ENCODE data around the gene NRL.
"Not testable (repeated sequence)": the region's sequence is repeated elsewhere in the genome, so short reads cannot be mapped to it uniquely, and the experiment has no call there.

The NRL gene

DNA sequence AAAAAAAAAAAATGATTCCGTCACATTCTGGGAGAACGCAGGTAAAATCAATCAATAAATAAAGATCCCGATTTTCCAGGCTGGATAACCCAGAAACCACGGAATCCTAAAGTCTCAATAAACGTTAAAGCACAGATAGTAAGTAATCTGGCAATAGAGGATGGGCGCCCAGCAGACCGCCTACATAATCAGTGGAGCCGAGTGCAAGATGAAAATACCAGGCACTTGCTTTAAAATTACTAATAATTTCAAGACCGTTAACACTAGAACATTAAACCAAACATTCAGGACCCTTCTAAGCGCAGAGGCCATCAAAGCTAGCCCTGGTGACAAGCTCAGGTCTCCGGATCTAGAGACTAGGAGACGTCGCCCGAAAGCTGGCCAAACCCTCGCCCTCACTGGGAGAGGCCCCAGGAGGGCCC is 1.4 kb downstream of the NRL start:
- peaks cover 21% of the 10 kb centered on the region for H3K36me3 ChIP-seq
- TF ChIP-seq CTCF (IDR thresholded peaks at IDR 0.05; ENCODE audit: low read depth, low read length): no peak
- H3K27ac ChIP-seq: peak overlapping the region; percentile 97
- no peaks in the 10 kb centered on the region for H3K27me3 ChIP-seq (ENCODE audit: insufficient read depth, low read depth, severe bottlenecking)
- peak overlapping the region; percentile 72 for H3K4me3 ChIP-seq (ENCODE audit: low read depth, low read length)
- no peaks in the 10 kb centered on the region for H3K9me3 ChIP-seq (ENCODE audit: severe bottlenecking)
- no peak for DNase-seq

DNA sequence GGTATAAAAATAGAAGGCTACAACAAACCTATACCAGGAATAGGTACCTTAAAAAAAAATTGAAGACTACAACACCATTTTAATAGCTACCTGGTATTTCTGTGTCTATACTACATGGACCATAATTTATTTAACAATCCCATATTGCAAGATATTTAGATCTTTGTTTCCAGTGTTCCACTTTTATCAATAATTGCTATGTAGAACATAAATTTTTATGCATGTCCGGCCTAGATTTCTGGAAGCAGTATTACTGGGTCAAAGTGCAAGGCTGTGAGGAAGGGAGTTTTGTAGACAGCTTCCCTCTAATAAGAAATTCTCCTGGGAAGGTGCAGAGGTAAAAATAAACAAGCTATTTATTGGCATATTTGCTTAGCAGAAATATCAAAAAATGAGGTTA is 4.2 kb downstream of the NRL start:
- H3K4me3 ChIP-seq (ENCODE audit: low read depth, low read length): no peak overlapping the region
- no peaks in the 10 kb centered on the region for H3K27me3 ChIP-seq (ENCODE audit: insufficient read depth, low read depth, severe bottlenecking)
- no peaks in the 10 kb centered on the region for H3K9me3 ChIP-seq (ENCODE audit: severe bottlenecking)
- no peaks in the 10 kb centered on the region for H3K36me3 ChIP-seq
- DNase-seq: no peak
- no peak for TF ChIP-seq CTCF (IDR thresholded peaks at IDR 0.05; ENCODE audit: low read depth, low read length)
- H3K27ac ChIP-seq: no peak overlapping the region

- no peak overlapping the region for H3K4me3 ChIP-seq (ENCODE audit: low read depth, low read length)
- no peak overlapping the region for H3K27ac ChIP-seq
- H3K9me3 ChIP-seq (ENCODE audit: severe bottlenecking): no peaks in the 10 kb centered on the region
- DNase-seq: no peak
- H3K36me3 ChIP-seq: no peaks in the 10 kb centered on the region
- TF ChIP-seq CTCF (IDR thresholded peaks at IDR 0.05; ENCODE audit: low read depth, low read length): no peak
- no peaks in the 10 kb centered on the region for H3K27me3 ChIP-seq (ENCODE audit: insufficient read depth, low read depth, severe bottlenecking)
These were observed 4.7 kb downstream of the NRL start for GRCh38 chr14:24110060-24110459.

GRCh38 chr14:24108336-24108874 is 6.3 kb downstream of the NRL start:
- Histone ChIP-seq H3K9me3 (ENCODE audit: severe bottlenecking) (peaks cover 2% of the 10 kb centered on the region), H3K36me3 (no peaks in the 10 kb centered on the region), H3K27me3 (ENCODE audit: insufficient read depth, low read depth, severe bottlenecking) (no peaks in the 10 kb centered on the region), H3K27ac (no peak overlapping the region), H3K4me3 (ENCODE audit: low read depth, low read length) (no peak overlapping the region)
- DNase-seq: no peak
- TF ChIP-seq CTCF (IDR thresholded peaks at IDR 0.05; ENCODE audit: low read depth, low read length): no peak

DNA sequence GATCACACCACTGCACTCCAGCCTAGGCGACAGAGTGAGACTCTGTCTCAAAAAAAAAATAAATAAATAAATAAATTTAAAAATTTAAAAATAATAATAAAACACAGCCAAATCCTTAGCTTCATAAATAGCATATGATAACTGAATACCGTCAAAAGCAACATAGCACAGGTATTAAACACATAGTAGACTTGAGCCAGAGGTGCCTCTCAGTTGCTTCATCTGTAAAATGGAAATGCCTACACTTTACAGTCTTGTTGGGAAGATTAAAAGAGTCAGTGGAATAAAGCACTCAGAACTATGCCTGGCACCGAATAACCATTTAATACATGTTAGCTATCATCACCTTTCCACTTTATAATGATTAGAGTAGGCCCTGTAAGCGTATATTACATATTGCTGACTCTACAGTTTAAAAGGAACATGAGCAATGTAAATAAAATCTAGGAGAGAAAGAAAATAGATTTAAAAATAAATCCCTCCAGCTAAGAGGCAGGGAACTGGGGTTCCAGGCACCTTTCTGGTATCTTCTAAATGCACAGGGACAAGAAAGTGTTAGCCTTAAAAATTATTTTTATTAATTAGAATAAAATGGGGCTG is 8.0 kb downstream of the NRL start:
- Histone ChIP-seq H3K4me3 (ENCODE audit: low read depth, low read length) (no peak overlapping the region), H3K27me3 (ENCODE audit: insufficient read depth, low read depth, severe bottlenecking) (no peaks in the 10 kb centered on the region), H3K36me3 (no peaks in the 10 kb centered on the region), H3K9me3 (ENCODE audit: severe bottlenecking) (peaks cover 2% of the 10 kb centered on the region), H3K27ac (no peak overlapping the region)
- TF ChIP-seq CTCF (IDR thresholded peaks at IDR 0.05; ENCODE audit: low read depth, low read length): no peak
- no peak for DNase-seq

GRCh38 chr14:24105609-24106239 is 9.0 kb downstream of the NRL start:
- DNase-seq; H3K9me3 ChIP-seq (ENCODE audit: severe bottlenecking); H3K4me3 ChIP-seq (ENCODE audit: low read depth, low read length); H3K36me3 ChIP-seq; H3K27ac ChIP-seq; H3K27me3 ChIP-seq (ENCODE audit: insufficient read depth, low read depth, severe bottlenecking): not testable (repeated sequence)

Data from WERI-Rb-1 (cell line).